ENCODE data around the gene SNAPC4. TPM values are rescaled to one million over a fixed set of nuclear protein-coding genes. Genes with fewer than 3 reads are reported as not detected.

Gene SNAPC4
- total RNA-seq, 1 donor from 2014 or later = 22.9 TPM

- Mint-ChIP-seq H3K36me3 (ENCODE audit: unreplicated experiment) (no peaks in the 10 kb centered on the region), H3K27me3 (ENCODE audit: unreplicated experiment) (peaks cover 10% of the 10 kb centered on the region), H3K27ac (ENCODE audit: unreplicated experiment) (no peak overlapping the region), H3K4me3 (ENCODE audit: unreplicated experiment) (no peak overlapping the region), H3K4me1 (ENCODE audit: low read depth, unreplicated experiment) (peaks cover 18% of the 10 kb centered on the region), H3K9me3 (ENCODE audit: unreplicated experiment) (peaks cover 3% of the 10 kb centered on the region)
- DNase-seq = no peak
- TF ChIP-seq, protein P1, sequence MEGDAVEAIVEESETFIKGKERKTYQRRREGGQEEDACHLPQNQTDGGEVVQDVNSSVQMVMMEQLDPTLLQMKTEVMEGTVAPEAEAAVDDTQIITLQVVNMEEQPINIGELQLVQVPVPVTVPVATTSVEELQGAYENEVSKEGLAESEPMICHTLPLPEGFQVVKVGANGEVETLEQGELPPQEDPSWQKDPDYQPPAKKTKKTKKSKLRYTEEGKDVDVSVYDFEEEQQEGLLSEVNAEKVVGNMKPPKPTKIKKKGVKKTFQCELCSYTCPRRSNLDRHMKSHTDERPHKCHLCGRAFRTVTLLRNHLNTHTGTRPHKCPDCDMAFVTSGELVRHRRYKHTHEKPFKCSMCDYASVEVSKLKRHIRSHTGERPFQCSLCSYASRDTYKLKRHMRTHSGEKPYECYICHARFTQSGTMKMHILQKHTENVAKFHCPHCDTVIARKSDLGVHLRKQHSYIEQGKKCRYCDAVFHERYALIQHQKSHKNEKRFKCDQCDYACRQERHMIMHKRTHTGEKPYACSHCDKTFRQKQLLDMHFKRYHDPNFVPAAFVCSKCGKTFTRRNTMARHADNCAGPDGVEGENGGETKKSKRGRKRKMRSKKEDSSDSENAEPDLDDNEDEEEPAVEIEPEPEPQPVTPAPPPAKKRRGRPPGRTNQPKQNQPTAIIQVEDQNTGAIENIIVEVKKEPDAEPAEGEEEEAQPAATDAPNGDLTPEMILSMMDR (IDR thresholded peaks at IDR 0.05; ENCODE audit: partially characterized antibody, unreplicated experiment) = no peak
Measured at GRCh38 chr9:136370687-136371532, 29.1 kb downstream of the SNAPC4 start.

DNA sequence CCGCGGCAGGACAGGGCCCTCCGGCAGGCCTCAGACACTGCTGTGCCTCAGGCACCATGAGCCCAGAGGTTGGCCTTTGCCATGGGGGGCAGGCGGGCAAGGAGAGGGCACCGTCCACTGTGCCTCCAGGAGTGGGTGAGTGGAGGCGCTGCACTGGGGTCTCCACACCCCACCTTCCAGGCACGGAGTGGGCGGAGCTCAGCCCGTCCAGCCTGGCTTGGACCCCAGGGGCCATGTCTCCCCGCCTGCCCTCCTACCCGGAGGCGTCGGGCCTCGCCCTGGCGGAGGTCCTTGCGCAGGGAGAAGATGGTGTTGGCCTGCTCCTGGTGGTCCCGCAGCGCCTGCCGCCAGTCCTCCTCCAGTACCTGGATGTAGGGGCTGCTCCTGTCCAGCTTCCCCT, 29.9 kb downstream of the SNAPC4 start:
- Mint-ChIP-seq H3K9me3 (ENCODE audit: unreplicated experiment) (peaks cover 3% of the 10 kb centered on the region), H3K4me3 (ENCODE audit: unreplicated experiment) (no peak overlapping the region), H3K27ac (ENCODE audit: unreplicated experiment) (no peak overlapping the region), H3K27me3 (ENCODE audit: unreplicated experiment) (peaks cover 14% of the 10 kb centered on the region), H3K4me1 (ENCODE audit: low read depth, unreplicated experiment) (peaks cover 18% of the 10 kb centered on the region), H3K36me3 (ENCODE audit: unreplicated experiment) (no peaks in the 10 kb centered on the region)
- TF ChIP-seq, protein P1 (IDR thresholded peaks at IDR 0.05; ENCODE audit: partially characterized antibody, unreplicated experiment) = no peak
- DNase-seq = no peak

GRCh38 chr9:136368190-136368589, 31.8 kb downstream of the SNAPC4 start:
- Mint-ChIP-seq H3K4me1 (ENCODE audit: low read depth, unreplicated experiment) (peaks cover 9% of the 10 kb centered on the region), H3K27ac (ENCODE audit: unreplicated experiment) (no peak overlapping the region), H3K4me3 (ENCODE audit: unreplicated experiment) (no peak overlapping the region), H3K9me3 (ENCODE audit: unreplicated experiment) (peaks cover 4% of the 10 kb centered on the region), H3K36me3 (ENCODE audit: unreplicated experiment) (no peaks in the 10 kb centered on the region), H3K27me3 (ENCODE audit: unreplicated experiment) (peaks cover 13% of the 10 kb centered on the region)
- no peak for DNase-seq
- TF ChIP-seq, protein P1 (IDR thresholded peaks at IDR 0.05; ENCODE audit: partially characterized antibody, unreplicated experiment) = no peak

DNA sequence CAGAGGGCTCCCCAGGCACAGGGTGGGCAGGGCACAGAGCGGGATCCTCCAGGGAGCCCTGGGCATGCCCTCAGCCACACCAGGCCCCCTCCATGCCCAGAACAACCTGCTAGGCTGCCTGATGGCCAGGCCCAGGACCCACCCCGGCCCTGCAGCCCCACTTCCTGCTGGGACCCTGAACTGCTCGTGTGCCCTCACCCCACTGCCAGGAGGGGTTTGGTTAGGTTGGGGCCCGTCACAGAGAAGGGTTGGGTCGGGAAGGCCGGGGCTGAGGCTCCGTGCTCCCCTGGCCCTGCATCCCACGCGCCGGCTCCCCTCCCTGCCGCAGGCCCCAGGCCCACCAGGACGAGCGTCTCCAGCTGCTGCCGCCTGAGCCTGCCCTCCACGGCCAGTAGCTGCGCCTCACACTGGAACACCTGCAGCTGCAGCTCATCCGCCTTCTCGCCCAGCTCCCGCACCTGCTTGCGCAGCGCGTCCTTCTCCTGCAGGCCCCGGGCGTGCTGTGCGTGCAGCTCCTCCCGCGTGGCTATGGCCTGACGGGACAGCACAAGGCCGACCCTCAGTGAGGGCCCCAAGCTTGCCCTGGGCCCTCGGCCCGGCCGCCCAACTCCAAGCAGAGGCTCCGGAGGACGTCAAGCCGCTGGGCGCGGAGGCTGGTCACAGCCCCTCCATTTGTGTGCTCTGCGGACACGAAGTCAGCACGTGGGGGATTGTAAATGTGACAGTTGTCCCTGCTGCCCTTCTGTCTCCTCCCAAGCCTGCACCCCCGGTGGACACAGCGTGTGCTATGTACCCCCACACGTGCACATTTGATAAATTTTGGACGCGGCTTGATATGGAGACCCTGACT, 32.4 kb downstream of the SNAPC4 start:
- Mint-ChIP-seq H3K9me3 (ENCODE audit: unreplicated experiment) (peaks cover 6% of the 10 kb centered on the region), H3K36me3 (ENCODE audit: unreplicated experiment) (no peaks in the 10 kb centered on the region), H3K4me3 (ENCODE audit: unreplicated experiment) (no peak overlapping the region), H3K27me3 (ENCODE audit: unreplicated experiment) (peaks cover 15% of the 10 kb centered on the region), H3K27ac (ENCODE audit: unreplicated experiment) (no peak overlapping the region), H3K4me1 (ENCODE audit: low read depth, unreplicated experiment) (peaks cover 5% of the 10 kb centered on the region)
- TF ChIP-seq, protein P1 (IDR thresholded peaks at IDR 0.05; ENCODE audit: partially characterized antibody, unreplicated experiment) = no peak
- no peak for DNase-seq

Measured in glutamatergic neuron (in vitro differentiated cells).